ENCODE measurements around the gene KLHL6. TPM values are rescaled to one million over a fixed set of nuclear protein-coding genes. Genes with fewer than 3 reads are reported as not detected.
"Not testable (repeated sequence)": the region's sequence is repeated elsewhere in the genome, so short reads cannot be mapped to it uniquely, and the experiment has no call there.

Gene KLHL6
- total RNA-seq, 6 donors from 2014 or later: 15.2 to 77.5 (median 25.6) TPM

DNA sequence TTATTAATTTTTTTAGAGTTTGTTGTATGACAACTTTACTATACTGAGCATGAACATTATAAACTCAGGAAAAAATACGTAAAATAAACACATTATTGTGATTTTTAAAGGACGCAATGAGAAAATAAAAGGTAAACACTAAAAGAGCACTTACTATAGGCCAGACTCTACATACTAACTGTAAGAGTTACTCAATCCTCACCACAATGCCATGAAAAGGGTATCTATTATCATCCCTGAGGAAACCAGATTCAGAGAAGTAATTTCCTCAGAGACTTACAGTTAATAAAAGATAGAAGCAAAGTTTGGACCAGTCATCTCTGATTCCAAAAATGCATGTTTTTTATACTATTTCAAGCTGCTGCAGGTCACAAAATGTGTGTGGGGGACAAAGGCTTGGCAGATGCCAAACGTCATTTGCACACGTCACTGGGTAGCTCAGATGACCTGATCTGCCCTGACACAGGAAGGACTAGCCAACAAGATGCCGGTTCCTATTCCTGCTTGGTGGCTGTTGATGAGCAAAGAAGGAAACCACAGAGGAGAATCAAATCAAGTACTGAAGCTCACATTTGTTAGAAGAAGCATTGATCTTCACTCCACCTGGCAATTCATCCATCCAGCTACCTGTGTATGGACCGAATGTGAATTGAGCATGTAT lies 42.3 kb downstream of the KLHL6 start:
- Histone ChIP-seq H3K36me3 (no peaks in the 10 kb centered on the region), H3K27me3 (no peaks in the 10 kb centered on the region), H3K9me3 (no peaks in the 10 kb centered on the region), H3K4me1 (peaks cover 3 to 15% (median 9%) of the 10 kb centered on the region in 4 donors), H3K27ac (no peak overlapping the region), H3K4me3 (no peak overlapping the region)
- WGBS, 2 donors: 61 to 62% methylated on average over 6 of the region's 6 CpGs
- peak in 1 of 2 donors; percentile 66 for ATAC-seq (ENCODE audit: low FRiP score in 2 of 2)
- peak in 1 of 2 donors; percentile 59 for DNase-seq
- peak in 1 of 2 donors; percentile 27 for TF ChIP-seq POLR2AphosphoS5 (IDR thresholded peaks at IDR 0.05)
- TF ChIP-seq EP300 (IDR thresholded peaks at IDR 0.05): peak in 2 of 4 donors; percentile 18
- no peak for TF ChIP-seq CTCF (IDR thresholded peaks at IDR 0.05)
- no peak for TF ChIP-seq POLR2A (IDR thresholded peaks at IDR 0.05)

GRCh38 chr3:183511286-183512131 lies 44.0 kb downstream of the KLHL6 start:
- TF ChIP-seq POLR2A (IDR thresholded peaks at IDR 0.05): peak in 1 of 4 donors; percentile 54
- WGBS, 2 donors: 77 to 82% methylated on average over 13 to 14 of the region's 14 CpGs
- ATAC-seq (ENCODE audit: low FRiP score in 2 of 2): not testable (repeated sequence)

GRCh38 chr3:183508821-183509220 lies 46.7 kb downstream of the KLHL6 start:
- TF ChIP-seq CTCF (IDR thresholded peaks at IDR 0.05) (no peak), POLR2A (IDR thresholded peaks at IDR 0.05) (peak in 1 of 4 donors; percentile 11)
- DNase-seq (peak in 1 of 2 donors; percentile 3), ATAC-seq (ENCODE audit: low FRiP score in 2 of 2) (peak in 1 of 2 donors; percentile 46)
- H3K9me3 ChIP-seq: peaks cover 0 to 7% (median 0%) of the 10 kb centered on the region in 4 donors
- H3K4me1 ChIP-seq: peaks cover 3 to 9% (median 6%) of the 10 kb centered on the region in 4 donors
- peak overlapping the region in 1 of 4 donors; percentile 7 for H3K27ac ChIP-seq
- H3K27me3 ChIP-seq: no peaks in the 10 kb centered on the region
- no peaks in the 10 kb centered on the region for H3K36me3 ChIP-seq
- 69 to 71% methylated on average over 2 of the region's 2 CpGs for WGBS, 2 donors
- H3K4me3 ChIP-seq: no peak overlapping the region

More at GRCh38 chr3:183511286-183512131, 44.0 kb downstream of the KLHL6 start:
- H3K4me3 ChIP-seq, H3K36me3 ChIP-seq, H3K9me3 ChIP-seq, H3K27me3 ChIP-seq: not testable (repeated sequence)
- peak in 1 of 2 donors; percentile 15 for DNase-seq
- Histone ChIP-seq H3K4me1 (peaks cover 3 to 14% (median 9%) of the 10 kb centered on the region in 4 donors), H3K27ac (peak overlapping the region in 2 of 4 donors; percentile 3 to 65)

- peaks cover 0 to 7% (median 0%) of the 10 kb centered on the region in 4 donors for H3K9me3 ChIP-seq
- peak in 1 of 2 donors; percentile 17 for DNase-seq
- peaks cover 0 to 8% (median 4%) of the 10 kb centered on the region in 4 donors for H3K4me1 ChIP-seq
- TF ChIP-seq POLR2AphosphoS5 (IDR thresholded peaks at IDR 0.05): no peak
- no peak for TF ChIP-seq POLR2A (IDR thresholded peaks at IDR 0.05)
- no peak for TF ChIP-seq EP300 (IDR thresholded peaks at IDR 0.05)
- no peak for TF ChIP-seq CTCF (IDR thresholded peaks at IDR 0.05)
- H3K4me3 ChIP-seq: no peak overlapping the region
- no peak for ATAC-seq (ENCODE audit: low FRiP score in 2 of 2)
- H3K27me3 ChIP-seq: no peaks in the 10 kb centered on the region
- H3K27ac ChIP-seq: peak overlapping the region in 1 of 4 donors; percentile 8
- 97 to 98% methylated on average over 8 to 11 of the region's 11 CpGs for WGBS, 2 donors
- H3K36me3 ChIP-seq: no peaks in the 10 kb centered on the region
Measured at GRCh38 chr3:183507551-183507950, 48.0 kb downstream of the KLHL6 start.

DNA sequence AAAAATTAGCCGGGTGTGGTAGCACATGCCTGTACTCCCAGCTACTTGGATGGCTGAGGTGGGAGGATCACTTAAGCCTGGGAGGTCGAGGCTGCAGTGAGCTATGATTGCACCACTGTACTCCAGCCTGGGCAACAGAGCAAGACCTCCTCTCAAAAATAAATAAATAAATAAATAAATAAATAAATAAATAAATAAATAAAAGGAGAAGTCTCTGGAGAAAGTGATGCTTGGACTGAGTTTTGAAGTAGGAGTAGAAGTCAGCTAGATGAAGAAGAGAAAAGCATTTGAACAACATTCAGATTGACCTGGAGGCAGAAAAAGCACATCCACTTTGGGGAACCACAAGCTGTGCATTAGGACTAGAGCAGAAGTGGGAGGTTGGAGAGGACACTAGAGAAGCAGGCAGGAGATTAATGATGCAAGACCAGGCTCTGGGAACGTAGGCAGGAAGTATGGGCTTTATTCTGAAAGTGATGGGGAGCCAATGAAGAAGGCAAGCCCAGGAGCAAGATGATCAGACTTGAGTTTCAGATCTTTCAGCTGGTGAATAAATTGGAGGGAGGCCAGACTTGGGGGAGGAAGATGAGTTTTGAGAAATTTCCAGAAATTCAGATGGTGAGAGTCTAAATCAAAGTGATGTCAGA lies 48.7 kb downstream of the KLHL6 start:
- Histone ChIP-seq H3K36me3 (no peaks in the 10 kb centered on the region), H3K27me3 (no peaks in the 10 kb centered on the region), H3K4me1 (peaks cover 0 to 5% (median 1%) of the 10 kb centered on the region in 4 donors), H3K27ac (peak overlapping the region in 1 of 4 donors; percentile 8), H3K4me3 (no peak overlapping the region), H3K9me3 (peaks cover 0 to 7% (median 0%) of the 10 kb centered on the region in 4 donors)
- no peak for TF ChIP-seq CTCF (IDR thresholded peaks at IDR 0.05)
- no peak for TF ChIP-seq EP300 (IDR thresholded peaks at IDR 0.05)
- peak in 1 of 2 donors; percentile 4 for TF ChIP-seq POLR2AphosphoS5 (IDR thresholded peaks at IDR 0.05)
- TF ChIP-seq POLR2A (IDR thresholded peaks at IDR 0.05): no peak
- DNase-seq (peak in 1 of 2 donors; percentile 40), ATAC-seq (ENCODE audit: low FRiP score in 2 of 2) (peak in 1 of 2 donors; percentile 70)
- 67 to 77% methylated on average over 3 of the region's 3 CpGs for WGBS, 2 donors

Data from upper lobe of left lung (tissue), 6 donors.